Activated naive CD4-positive, alpha-beta T cell treated with anti-CD3 and anti-CD28 coated beads for 36 hours (primary cell): ENCODE measurements around the gene COP1. TPM values are rescaled to one million over a fixed set of nuclear protein-coding genes. Genes with fewer than 3 reads are reported as not detected.
"Not testable (repeated sequence)": the region's sequence is repeated elsewhere in the genome, so short reads cannot be mapped to it uniquely, and the experiment has no call there.

Experiments used
- CTCF ChIA-PET: fragments of 350-600 bp; sonication (Branson Sonifier 250); formaldehyde crosslinking; loops from one replicate; lab custom pipeline; 2021; ENCODE audit warnings: antibody characterized with exemption; lab: Charles Lee
- DNase-seq: peaks from one replicate; pipeline ENCODE4 v3.0.0-alpha.2; 2020
- H3K27ac Mint-ChIP-seq: one replicate; pipeline ENCODE4 v1.8.0; 2021; ENCODE audit warnings: mild to moderate bottlenecking, mixed read lengths
- H3K27me3 Mint-ChIP-seq: one replicate; pipeline ENCODE4 v1.8.0; 2021; ENCODE audit warnings: low read depth, mixed read lengths
- H3K36me3 Mint-ChIP-seq: one replicate; pipeline ENCODE4 v1.8.0; 2021; ENCODE audit warnings: low read depth, mixed read lengths
- H3K4me1 Mint-ChIP-seq: one replicate; pipeline ENCODE4 v1.8.0; 2021; ENCODE audit warnings: low read depth, mixed read lengths
- H3K4me3 Mint-ChIP-seq: one replicate; pipeline ENCODE4 v1.8.0; 2021; ENCODE audit warnings: mild to moderate bottlenecking, moderate library complexity, mixed read lengths
- H3K9me3 Mint-ChIP-seq: one replicate; pipeline ENCODE4 v1.8.0; 2021; ENCODE audit warnings: mixed read lengths
- intact Hi-C: fragments of 100-400 bp; cut with micrococcal nuclease; formaldehyde crosslinking; loops from one replicate; pipeline ENCODE4 v1.15.1; 2023
- total RNA-seq, 2 experiments: library from RNA; stranded (reverse); gene quantifications; one replicate each; pipeline ENCODE4 v1.2.3, GENCODE V29; 2021

Gene COP1
- total RNA-seq, 2 experiments from 2014 or later = 37.4 to 37.6 TPM

DNA sequence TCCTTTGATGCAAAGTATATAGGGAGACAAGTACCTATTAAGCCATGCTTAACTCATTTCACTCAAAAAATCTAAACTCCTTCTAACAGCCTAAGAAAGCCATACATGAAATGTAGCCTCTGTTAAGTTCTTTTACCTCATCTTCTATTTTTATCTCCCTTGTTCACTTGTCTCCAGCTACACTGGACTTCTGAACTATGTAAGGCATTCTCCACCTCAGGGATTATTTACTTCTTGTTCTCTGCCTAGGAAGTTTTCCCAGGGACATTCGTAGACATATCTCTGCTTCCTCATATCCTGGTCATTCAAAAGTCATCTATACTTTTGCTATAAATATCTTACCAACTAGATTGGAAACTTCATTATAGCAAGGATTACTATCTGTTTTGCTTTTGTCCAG is 96.9 kb downstream of the COP1 start:
- no peaks in the 10 kb centered on the region for H3K27me3 Mint-ChIP-seq
- peaks cover 7% of the 10 kb centered on the region for H3K4me1 Mint-ChIP-seq
- H3K9me3 Mint-ChIP-seq = peaks cover 4% of the 10 kb centered on the region
- H3K36me3 Mint-ChIP-seq = peaks cover 56% of the 10 kb centered on the region
- no peak overlapping the region for H3K4me3 Mint-ChIP-seq
- H3K27ac Mint-ChIP-seq = no peak overlapping the region
- CTCF ChIA-PET = interaction anchor here (0.6 to 1.0 kb wide), 2 partner anchors 10 to 971 kb away, joined by 3 read pairs; no protein-coding TSS in a partner anchor
- intact Hi-C loops = no loop called here
- no peak for DNase-seq

DNA sequence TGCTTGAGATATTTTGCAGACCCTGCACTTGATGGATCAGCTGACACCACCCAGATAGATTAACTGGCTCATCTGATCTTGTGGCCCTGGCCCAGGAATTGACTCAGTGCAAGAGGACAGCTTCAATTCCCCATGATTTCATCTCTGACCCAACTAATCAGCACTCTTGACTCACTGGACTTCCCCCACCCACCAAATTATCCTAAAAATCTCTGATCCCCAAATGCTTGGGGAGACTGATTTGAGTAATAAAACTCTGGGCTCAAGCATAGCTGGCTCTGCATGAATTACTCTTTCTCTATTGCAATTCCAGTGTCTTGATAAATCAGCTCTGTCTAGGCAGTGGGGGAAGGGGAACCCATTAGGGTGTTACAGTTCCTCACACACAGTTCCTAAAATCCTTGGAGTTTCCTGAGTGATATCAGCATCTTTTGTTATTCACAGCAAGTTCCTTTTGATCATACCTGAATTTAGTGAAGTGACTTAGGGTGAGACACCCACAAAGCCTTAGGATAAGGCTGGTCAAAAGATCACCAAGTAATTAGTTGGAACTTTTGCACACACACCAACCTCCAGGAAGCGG is 104.2 kb downstream of the COP1 start:
- DNase-seq = peak; percentile 41

DNA sequence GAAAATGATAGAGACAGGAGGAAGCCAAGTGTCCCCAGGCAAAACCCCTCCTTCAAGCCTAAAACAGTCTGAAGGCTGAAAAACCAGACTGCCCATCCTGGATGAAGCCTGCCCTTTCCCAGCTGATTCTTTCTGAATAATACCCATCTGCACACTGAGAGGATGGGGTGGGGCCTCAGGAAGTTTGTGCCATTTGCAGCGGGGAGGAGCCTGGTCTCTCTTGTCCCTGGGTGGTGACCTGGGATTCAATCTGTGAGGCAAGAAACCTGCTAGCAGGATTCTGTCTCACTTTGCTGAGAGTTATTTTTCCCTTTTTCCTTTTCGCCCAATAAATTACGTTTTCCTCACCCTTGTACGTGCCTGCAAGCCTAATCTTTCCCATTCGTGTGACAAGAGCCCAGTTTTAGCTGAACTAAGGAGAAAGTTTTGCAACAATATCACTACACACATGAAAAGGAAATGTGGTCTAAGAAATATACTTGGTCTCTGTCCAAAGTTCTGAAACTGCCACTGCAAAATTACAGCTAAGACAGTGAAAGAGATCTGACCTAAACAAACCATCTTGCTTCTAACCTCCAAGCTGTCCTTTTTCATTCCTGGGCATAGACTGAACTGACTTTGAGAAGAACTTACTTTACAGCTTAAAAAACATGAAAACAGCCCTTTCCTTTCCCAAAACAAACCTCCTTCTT is 105.0 kb downstream of the COP1 start:
- Mint-ChIP-seq H3K36me3 (peaks cover 77% of the 10 kb centered on the region), H3K27me3 (no peaks in the 10 kb centered on the region), H3K9me3 (peaks cover 33% of the 10 kb centered on the region), H3K4me1 (peaks cover 12% of the 10 kb centered on the region), H3K27ac (no peak overlapping the region), H3K4me3 (no peak overlapping the region)
- CTCF ChIA-PET = no interaction called here
- DNase-seq = no peak
- intact Hi-C loops = no loop called here

More for the DNA sequence above, 104.2 kb downstream of the COP1 start:
- Mint-ChIP-seq H3K27me3 (no peaks in the 10 kb centered on the region), H3K4me3 (no peak overlapping the region), H3K4me1 (peaks cover 12% of the 10 kb centered on the region), H3K36me3 (peaks cover 73% of the 10 kb centered on the region), H3K27ac (no peak overlapping the region), H3K9me3 (peaks cover 33% of the 10 kb centered on the region)
- CTCF ChIA-PET = no interaction called here
- intact Hi-C loops = no loop called here

DNA sequence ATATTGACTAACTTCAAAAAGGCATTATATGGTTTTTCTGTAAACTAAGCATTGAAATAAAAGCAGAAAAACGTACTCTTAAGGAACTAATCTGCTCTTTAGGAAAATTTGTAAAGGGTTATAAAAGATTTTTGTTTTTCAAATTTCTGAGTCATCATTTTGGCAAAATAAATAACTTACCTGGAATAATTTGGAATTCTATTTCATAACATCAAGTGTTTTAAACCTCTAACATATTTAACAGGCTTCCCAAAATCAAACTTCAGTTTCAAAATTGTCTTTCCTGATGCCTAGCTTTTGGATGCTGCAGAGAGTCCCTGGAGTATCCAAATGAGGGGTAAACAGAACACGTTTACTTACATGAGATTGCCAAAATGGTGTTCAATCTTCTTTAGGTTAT is 108.5 kb downstream of the COP1 start:
- Mint-ChIP-seq H3K4me1 (peaks cover 11% of the 10 kb centered on the region), H3K4me3 (no peak overlapping the region), H3K27ac (no peak overlapping the region), H3K36me3 (peaks cover 75% of the 10 kb centered on the region), H3K27me3 (no peaks in the 10 kb centered on the region), H3K9me3 (peaks cover 34% of the 10 kb centered on the region)
- intact Hi-C loops = no loop called here
- DNase-seq = no peak
- CTCF ChIA-PET = interaction anchor here (0.6 kb wide), 1 partner anchor 129 kb away, joined by 3 read pairs; no protein-coding TSS in a partner anchor

DNA sequence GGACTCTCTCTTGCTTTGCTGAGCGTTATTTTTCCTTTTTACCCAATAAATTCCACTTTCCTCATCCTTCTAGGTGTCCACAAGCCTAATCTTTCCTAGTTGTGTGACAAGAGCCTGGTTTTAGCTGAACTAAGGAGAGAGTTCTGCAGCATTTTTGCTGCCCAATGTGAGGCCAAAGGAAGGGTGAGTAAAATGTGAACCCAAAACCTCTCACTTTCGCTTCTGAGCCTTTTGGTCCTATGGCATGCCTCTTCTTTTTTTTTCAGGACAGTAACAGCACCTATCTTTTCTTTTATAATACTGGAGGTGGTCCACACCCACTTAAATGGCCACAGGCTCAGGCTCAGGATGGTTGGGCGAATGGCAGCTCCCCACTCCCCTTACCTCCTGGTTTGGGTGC is 111.1 kb downstream of the COP1 start:
- Mint-ChIP-seq H3K4me3 (no peak overlapping the region), H3K36me3 (peaks cover 57% of the 10 kb centered on the region), H3K27me3 (no peaks in the 10 kb centered on the region), H3K4me1 (no peaks in the 10 kb centered on the region), H3K9me3 (peaks cover 19% of the 10 kb centered on the region), H3K27ac (no peak overlapping the region)
- CTCF ChIA-PET = no interaction called here
- DNase-seq = no peak
- intact Hi-C loops = no loop called here

DNA sequence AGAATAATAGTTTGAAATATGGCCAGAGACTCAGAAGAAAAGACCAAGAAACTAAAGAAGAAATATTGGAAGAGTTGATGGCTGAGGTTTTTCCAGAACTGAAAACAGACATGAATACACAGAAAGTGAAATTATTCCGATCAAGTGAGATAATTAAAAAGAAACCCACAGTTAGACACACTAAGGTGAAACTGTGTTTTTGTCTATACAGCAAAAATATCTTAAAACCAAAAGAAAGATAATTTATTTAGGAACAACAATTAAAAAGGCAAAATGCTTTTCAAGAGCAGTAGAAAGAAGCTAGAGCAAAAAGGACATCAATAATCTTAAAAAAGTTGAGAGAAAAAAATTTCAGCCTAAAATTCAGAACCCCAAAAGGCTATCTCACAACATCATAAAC is 116.3 kb downstream of the COP1 start:
- no peak for DNase-seq
- Mint-ChIP-seq H3K9me3 (peaks cover 6% of the 10 kb centered on the region), H3K4me3 (no peak overlapping the region), H3K4me1 (no peaks in the 10 kb centered on the region), H3K27ac (no peak overlapping the region), H3K36me3 (peaks cover 47% of the 10 kb centered on the region), H3K27me3 (no peaks in the 10 kb centered on the region)
- intact Hi-C loops = no loop called here
- CTCF ChIA-PET = interaction anchor here (0.6 kb wide), 1 partner anchor 52 kb away, joined by 3 read pairs; no protein-coding TSS in a partner anchor

DNA sequence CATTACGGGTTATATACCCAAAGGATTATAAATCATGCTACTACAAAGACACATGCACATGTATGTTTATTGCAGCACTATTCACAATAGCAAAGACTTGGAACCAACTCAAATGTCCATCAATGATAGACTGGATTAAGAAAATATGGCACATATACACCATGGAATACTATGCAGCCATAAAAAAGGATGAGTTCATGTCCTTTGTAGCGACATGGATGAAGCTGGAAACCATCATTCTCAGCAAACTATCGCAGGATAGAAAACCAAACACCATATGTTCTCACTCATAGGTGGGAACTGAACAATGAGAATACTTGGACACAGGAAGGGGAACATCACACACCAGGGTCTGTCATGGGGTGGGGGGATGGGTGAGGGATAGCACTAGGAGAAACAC is 119.3 kb downstream of the COP1 start:
- H3K27me3 Mint-ChIP-seq, CTCF ChIA-PET, intact Hi-C loops, DNase-seq, H3K27ac Mint-ChIP-seq, H3K4me3 Mint-ChIP-seq, H3K4me1 Mint-ChIP-seq, H3K9me3 Mint-ChIP-seq: not testable (repeated sequence)
- peaks cover 48% of the 10 kb centered on the region for H3K36me3 Mint-ChIP-seq

DNA sequence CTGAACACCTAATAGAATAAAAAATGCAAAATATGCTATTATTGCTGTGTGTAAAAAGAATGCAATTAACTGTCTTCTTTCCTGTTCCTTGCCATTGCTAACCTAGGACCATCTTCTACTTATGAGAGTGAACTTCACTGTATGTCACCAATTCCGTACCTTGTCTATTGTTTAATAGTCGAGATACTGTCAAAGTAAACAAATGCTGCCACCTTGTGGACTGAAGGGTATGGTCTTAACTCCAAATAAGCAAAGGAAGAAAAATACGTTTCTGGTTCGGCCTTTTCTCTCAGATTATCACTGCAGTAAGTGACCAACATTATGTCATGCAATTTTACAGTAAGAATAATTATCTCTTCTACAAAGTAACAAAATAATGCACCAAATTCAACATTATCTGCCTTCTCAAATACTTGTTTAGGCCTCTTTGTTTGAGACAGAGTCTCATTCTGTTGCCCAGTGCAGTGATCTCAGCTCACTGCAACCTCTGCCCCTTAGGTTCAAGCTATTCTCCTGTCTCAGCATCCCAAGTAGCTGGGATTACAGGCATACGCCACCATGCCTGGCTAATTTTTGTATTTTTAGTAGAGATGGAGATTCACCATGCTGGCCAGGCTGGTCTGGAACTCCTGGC is 133.4 kb downstream of the COP1 start:
- DNase-seq = peak; percentile 47
- CTCF ChIA-PET = interaction anchor here (1.0 kb wide), 1 partner anchor 111 kb away, joined by 3 read pairs; no protein-coding TSS in a partner anchor
- Mint-ChIP-seq H3K36me3 (peaks cover 45% of the 10 kb centered on the region), H3K9me3 (peaks cover 8% of the 10 kb centered on the region), H3K4me3 (no peak overlapping the region), H3K27ac (no peak overlapping the region), H3K27me3 (no peaks in the 10 kb centered on the region), H3K4me1 (peaks cover 3% of the 10 kb centered on the region)
- intact Hi-C loops = loop anchor here (2.0 to 5.0 kb wide), 2 partner anchors 591 to 701 kb away; no protein-coding TSS in a partner anchor

DNA sequence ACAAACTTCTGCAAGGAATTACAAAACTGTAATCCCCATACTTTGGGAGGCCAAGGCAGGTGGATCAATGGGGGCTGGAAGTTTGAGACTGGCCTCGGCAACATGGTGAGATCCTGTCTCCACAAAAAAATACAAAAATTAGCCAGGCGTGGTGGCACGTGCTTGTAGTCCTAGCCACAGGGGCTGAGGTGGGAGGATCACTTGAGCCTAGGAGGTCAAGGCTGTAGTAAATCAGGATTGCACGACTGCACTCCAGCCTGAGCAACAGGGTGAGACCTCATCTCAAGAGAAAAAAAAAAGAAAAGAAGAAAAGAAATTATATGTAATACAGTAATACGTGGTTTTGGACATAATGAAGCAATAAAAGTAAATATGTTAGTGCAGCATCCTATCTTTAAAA is 138.2 kb downstream of the COP1 start:
- no peak overlapping the region for H3K27ac Mint-ChIP-seq
- no peaks in the 10 kb centered on the region for H3K9me3 Mint-ChIP-seq
- CTCF ChIA-PET = no interaction called here
- H3K36me3 Mint-ChIP-seq = peaks cover 36% of the 10 kb centered on the region
- DNase-seq = no peak
- no peaks in the 10 kb centered on the region for H3K27me3 Mint-ChIP-seq
- peaks cover 7% of the 10 kb centered on the region for H3K4me1 Mint-ChIP-seq
- H3K4me3 Mint-ChIP-seq = no peak overlapping the region
- intact Hi-C loops = no loop called here

- Mint-ChIP-seq H3K27ac (no peak overlapping the region), H3K9me3 (no peaks in the 10 kb centered on the region), H3K27me3 (no peaks in the 10 kb centered on the region), H3K4me3 (no peak overlapping the region), H3K36me3 (peaks cover 35% of the 10 kb centered on the region), H3K4me1 (peaks cover 7% of the 10 kb centered on the region)
- DNase-seq = no peak
- intact Hi-C loops = no loop called here
- CTCF ChIA-PET = no interaction called here
Measured at GRCh38 chr1:176068256-176068655, 138.8 kb downstream of the COP1 start.

- CTCF ChIA-PET = no interaction called here
- DNase-seq = no peak
- intact Hi-C loops = no loop called here
- Mint-ChIP-seq H3K9me3 (no peaks in the 10 kb centered on the region), H3K36me3 (peaks cover 33% of the 10 kb centered on the region), H3K4me1 (peaks cover 7% of the 10 kb centered on the region), H3K27ac (no peak overlapping the region), H3K27me3 (no peaks in the 10 kb centered on the region), H3K4me3 (no peak overlapping the region)
Measured at GRCh38 chr1:176066709-176067108, 140.4 kb downstream of the COP1 start.

DNA sequence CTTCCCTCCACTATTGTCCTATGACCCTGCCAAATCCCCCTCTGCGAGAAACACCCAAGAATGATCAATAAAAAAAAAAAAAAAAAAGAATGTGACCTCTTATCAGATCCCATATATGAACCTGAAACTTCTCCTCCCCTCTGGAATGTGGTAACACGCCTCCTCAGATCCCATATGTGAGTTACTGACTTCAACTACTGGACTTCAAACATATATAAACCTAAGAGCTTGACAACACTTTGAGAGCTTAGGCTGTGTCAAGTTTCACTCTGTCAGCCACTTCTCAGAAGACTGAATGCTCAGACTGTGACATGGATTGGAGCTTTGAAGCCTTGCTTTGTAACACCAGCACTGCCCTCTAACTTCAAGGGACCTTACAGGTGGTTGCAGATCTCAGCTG is 148.4 kb downstream of the COP1 start:
- no peak overlapping the region for H3K4me3 Mint-ChIP-seq
- H3K36me3 Mint-ChIP-seq = peaks cover 8% of the 10 kb centered on the region
- CTCF ChIA-PET = no interaction called here
- no peak overlapping the region for H3K27ac Mint-ChIP-seq
- DNase-seq = no peak
- intact Hi-C loops = no loop called here
- H3K9me3 Mint-ChIP-seq = no peaks in the 10 kb centered on the region
- peaks cover 3% of the 10 kb centered on the region for H3K4me1 Mint-ChIP-seq
- H3K27me3 Mint-ChIP-seq = no peaks in the 10 kb centered on the region
